Stimulated activated naive CD4-positive, alpha-beta T cell (primary cell): ENCODE data around the gene UBE2D1.

Source experiments
- DNase-seq, 6 experiments: peaks; one replicate each; lab custom pipeline; 2025; lab: John Stamatoyannopoulos, UW

The UBE2D1 gene

GRCh38 chr10:58334817-58335305, at the start of gene UBE2D1:
TSS of gene UBE2D1 (plus strand) at chr10:58335006. CDS start at chr10:58335202, 196 bp downstream.
- DNase-seq: peak; percentile 56 to 75 (median 66)

GRCh38 chr10:58291538-58292174, 43.1 kb upstream of the UBE2D1 start:
- DNase-seq: peak in 3 of 6 experiments; percentile 18 to 60 (median 53)

- DNase-seq: no peak
These were observed 40.8 kb upstream of the UBE2D1 start for GRCh38 chr10:58293989-58294388.

DNA sequence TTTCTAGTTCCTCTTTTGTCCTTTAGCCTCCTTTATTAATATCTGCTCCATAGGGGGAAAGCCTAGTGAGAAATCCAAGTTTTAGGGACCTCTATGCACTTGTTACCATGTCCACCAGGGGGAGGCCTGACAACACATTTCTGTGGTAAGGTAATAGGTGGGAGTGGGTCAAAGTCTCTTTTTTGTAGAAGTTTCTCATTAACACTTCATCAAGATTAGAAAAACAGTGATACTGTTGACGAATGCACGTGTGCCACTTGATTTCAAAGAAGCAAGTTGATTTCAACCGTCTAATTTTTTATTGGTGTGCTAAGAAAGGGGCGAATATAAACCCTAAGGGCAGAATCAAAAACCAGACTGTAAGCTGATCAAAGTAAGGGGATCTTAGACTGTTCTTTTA, 35.2 kb upstream of the UBE2D1 start:
- peak; percentile 11 to 59 (median 39) for DNase-seq

DNA sequence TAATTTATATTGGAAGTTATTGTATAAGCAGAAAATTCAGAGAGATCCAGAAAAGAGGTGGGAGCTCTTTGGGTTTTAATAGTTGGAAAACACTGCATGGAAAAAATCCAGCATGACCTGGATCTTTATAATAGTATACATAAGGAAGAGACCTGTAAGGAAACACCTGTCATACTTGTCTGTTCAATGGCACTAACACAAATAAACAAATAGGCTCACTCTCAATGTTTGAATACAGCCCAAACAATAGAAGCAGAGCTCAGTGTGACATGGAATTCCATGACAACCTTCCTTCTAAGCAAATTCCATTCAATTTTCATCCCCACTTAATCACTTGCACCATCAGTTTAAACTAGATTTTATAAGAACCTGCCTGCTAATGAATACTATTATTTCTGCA, 34.1 kb upstream of the UBE2D1 start:
- DNase-seq: peak in 1 of 6 experiments; percentile 0

DNA sequence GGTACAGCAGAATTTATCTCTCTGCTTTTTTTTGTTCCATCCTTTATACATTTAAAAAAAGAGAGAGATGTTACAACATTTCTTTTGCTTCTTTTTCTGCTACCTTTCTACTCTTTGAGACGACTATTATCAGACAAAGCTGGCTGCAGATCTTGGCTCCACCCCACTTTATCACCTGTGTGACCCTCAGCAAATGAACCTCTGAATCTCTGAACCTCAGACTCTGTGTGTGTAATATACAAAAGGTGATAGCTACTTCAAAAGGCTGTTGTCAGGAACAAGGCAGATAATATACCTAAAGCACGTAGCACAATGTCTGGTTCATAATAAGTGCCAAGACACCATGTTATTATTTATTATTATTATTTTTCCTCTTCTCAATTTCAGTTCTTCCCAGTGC, 32.6 kb upstream of the UBE2D1 start:
- DNase-seq: no peak

DNA sequence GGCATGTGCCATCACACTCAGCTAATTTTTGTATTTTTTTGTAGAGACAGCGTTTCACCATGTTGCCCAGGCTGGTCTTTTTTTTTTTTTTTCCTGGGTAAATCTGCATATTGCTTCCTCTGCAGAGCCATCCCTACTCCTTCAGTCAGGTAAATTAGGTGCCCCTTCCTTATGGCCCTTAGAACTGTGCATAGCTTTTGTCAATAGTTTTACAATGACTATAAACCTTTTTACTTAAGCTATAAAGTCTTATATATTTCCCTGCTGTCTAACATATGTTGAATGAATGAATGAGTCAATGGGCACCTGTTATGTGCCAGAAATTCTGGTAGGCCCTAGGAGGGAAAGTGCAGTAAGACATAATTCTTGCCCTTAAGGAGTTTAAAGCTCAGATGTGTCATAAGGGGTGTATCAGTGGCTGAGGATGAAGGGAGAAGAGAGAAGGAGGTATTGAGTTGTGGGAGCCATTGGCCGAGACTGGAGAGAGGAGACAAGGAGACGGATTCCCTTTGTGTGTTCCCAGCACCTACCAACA, 30.6 kb upstream of the UBE2D1 start:
- DNase-seq: no peak

DNA sequence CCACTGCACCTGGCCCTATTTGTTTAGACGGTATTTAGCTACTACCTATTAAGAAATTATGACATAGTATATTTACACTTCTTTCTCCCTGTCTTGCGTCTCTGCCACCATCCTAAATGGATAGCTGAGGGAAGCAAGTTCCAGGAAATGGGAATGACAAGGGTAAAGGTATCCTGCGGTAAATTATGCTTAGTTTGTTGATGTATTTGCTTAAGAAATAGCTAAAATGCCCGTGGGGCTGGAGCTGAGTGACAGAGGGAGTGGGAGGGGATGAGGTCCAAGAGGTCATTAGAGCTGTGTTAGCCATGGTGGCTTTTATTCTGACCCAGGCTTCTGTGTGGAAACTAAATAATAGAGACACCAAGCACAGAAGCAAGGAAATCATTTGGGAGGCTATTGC, 29.0 kb upstream of the UBE2D1 start:
- DNase-seq: no peak

GRCh38 chr10:58307676-58308075, 27.1 kb upstream of the UBE2D1 start:
- DNase-seq: no peak

- DNase-seq: no peak
These were observed 23.8 kb upstream of the UBE2D1 start for GRCh38 chr10:58311026-58311425.

DNA sequence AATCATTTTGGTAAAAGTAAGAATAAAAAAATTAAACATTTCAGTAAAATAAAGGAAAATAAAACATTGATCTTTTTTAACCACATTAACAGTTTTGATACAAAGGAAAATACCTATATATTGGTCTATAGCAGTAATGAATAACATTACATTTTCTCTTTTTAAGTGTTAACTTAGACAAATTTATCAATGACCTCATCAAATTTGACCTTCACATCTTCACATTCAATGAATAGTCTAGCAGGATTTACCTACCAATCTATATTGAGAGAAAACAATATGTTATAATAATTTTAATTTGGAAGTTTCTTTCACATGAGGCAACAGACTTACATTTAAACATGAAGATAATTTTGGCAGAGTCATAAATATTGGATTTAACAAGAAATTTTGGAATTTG, 17.9 kb upstream of the UBE2D1 start:
- no peak for DNase-seq

DNA sequence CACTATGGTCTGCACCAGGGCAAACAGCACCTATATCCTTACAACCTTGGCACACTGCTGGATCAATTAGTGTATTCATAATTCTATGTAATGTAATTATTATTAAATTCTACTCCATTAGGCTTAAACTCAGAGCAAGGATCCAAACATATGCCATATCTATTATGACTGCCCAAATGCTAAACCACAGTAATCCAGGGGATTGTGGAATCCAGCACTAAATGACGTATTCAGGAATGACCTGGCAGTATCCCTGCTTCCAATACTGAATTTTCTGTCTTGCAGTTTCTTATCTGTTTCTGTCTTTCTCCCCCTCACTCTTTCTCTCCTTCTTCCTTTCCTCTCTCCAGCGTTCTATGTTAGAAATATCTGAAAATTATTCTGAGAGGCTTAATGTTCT, 16.5 kb upstream of the UBE2D1 start:
- DNase-seq: no peak

DNA sequence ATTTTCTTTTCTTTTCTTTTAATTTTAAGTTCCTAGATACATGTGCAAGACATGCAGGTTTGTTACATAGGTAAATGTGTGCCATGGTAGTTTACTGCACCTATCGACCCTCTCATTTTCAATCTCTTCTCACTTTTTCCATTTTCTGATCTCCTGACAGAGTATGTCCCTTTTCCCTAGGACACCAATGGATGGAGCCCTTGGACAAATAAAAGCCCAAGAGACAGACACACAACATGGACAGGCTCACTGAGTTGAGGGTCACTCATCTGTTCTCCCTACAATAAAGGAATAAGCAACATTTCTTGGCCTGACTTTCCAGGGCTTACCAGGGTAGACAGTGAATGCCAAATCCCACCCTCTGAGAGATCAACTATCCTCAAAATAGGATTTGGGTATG, 15.2 kb upstream of the UBE2D1 start:
- no peak for DNase-seq

DNA sequence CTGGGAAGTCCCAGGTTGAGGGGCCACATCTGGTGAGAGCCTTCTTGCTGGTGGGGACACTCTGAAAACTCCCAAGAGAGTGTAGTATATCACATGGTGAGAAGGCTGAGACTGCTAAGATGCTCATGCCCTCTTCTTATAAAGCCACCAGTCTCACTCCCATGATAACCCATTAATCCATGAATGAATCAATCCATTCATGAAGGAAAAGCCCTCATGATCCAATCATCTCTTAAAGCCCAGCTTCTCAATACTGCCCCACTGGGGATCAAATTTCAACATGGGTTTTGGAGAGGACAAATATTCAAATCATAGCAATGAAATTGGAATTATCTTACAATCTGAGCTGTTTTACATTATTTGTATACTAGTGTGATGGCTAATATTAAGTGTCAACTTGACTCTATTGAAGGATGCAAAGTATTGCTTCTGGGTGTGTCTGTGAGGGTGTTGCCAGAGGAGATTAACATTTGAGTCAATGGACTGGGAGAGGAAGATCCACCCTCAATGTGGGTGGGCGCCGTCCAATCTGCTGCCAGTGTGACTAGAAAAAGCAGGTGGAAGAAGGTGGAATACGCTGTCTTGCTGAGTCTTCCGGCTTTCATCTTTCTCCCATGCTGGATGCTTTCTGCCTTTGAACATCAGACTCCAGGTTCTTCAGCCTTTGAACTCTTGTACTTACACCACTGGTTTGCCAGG, 14.3 kb upstream of the UBE2D1 start:
- no peak for DNase-seq

DNA sequence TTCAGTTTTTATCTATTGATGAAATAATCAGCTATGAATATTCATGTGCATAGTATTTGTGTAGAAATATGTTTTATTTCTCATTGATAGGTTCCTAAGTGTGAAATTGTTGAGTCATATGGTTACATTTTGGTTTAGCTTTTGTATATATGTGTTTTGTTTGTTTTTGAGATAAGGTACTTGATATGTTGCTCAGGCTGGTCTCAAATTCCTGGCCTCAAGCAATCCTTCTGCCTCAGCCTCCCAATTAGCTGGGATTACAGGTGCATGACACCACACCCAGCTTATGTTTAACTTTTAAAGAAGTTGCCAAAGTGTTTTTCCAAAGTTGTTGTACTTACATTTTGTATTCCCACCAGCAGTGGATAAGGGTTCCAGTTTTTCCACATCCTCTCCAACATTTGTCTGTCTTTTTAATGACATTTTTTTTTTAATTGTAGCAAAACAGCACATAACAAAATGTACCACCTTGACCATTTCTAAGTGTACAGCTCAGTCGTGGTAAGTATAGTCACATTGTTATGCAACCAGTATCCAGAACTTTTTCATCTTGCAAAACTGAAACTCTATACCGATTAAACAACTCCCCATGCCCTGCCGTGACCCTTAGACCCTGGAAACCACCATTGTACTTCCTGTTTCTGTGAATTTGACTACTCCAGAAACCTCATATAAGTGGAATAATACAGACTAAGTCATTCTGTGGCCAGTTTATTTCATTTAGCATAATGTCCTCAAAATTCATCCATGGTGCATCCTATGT, 12.6 kb upstream of the UBE2D1 start:
- DNase-seq: no peak

GRCh38 chr10:58322835-58323209, 12.0 kb upstream of the UBE2D1 start:
- no peak for DNase-seq

- no peak for DNase-seq
These were observed 7.8 kb upstream of the UBE2D1 start for GRCh38 chr10:58326967-58327381.

- no peak for DNase-seq
These were observed 6.6 kb upstream of the UBE2D1 start for GRCh38 chr10:58328233-58328632.

GRCh38 chr10:58330431-58330830, 4.4 kb upstream of the UBE2D1 start:
- DNase-seq: no peak

GRCh38 chr10:58331646-58332045, 3.2 kb upstream of the UBE2D1 start:
- no peak for DNase-seq

DNA sequence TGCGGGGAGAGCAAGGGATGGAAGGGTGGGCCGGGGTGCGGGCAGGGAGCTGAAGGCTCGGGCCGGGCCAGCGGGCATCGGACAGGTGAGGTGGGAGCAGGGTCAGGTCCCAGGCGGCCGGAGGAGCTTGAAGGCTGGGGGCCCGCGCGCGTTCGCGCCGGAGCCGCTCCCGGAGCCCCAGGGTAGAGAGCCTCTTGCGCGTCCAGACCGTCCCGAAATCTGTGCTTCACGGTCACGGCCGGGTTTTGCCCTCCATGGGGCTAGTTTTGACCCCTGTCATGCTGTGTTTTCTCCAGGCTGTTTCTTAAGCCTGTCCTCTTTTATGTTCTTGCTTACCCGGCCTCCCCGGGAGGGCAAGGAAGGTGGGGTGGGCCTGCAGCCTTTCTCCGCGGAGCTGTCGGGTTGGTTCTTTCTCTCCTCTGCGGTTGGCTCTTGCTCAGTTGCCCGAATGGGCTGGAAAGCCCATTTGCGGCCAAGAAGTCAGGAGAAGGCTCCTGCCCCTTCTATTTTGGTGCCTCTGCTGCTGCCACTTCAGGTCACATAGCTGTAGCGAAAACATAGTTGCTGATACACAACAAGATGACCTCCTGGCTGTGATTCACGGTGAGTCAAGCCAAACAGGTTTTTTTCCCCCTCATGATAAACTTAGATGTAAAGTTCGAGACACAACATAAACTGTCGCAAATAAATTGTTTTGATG, 650 bp downstream of the UBE2D1 start:
- peak in 1 of 6 experiments; percentile 44 for DNase-seq

- DNase-seq: no peak
These were observed 1.4 kb downstream of the UBE2D1 start for GRCh38 chr10:58336242-58336641.
